ENCODE data around the gene FNTB. TPM values are rescaled to one million over a fixed set of nuclear protein-coding genes. Genes with fewer than 3 reads are reported as not detected.

Gene FNTB
- total and polyA plus RNA-seq, 9 of the 15 experiments (the other 6 are each of a cell fraction or from before 2014, with no cell fraction given): 6.9 to 23.2 (median 12.2) TPM

DNA sequence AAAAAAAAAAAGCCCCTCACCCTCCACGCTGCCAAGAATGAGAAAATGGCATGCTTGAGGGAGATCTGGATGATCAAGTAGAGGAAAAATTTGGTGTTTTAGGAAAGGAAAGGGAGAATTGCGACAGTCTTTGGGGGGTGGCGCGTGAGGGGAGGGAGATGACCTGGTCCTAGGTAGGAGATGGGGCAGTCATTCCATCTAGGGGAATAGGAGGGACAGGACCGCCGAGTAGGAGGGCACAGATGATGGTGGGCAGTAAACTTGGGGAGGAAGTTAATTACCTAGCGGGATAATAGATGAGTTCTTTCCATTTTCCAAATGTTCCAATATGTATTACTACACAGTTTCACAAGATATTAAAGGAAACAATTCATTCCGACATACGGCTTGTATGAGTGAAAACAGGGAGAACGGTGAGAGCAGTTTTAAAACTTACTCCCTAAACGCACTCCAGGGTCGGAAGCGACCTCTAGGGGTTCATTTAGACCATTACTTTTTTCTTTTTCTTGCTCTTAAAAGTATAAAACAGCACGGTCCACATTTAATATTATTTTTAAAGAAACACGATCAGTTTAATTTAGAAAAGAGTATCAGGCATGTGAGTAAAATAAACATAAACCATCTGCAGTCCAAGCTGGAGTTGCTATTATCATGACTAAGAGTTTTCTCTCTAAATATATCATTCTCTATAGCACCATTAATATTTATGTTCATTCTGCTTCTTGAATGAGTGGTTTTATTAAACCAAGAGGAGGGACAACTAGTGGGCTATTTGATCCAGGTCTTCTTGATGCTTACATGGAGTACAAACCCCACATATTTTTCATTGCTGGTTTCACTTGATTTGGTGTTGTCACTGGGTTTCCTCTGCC is 3.0 kb upstream of the FNTB start:
- BruUV-seq (replicated peaks): no TSS peak
- Histone ChIP-seq H3K4me1 (replicated peaks in 1 of 2; ENCODE audit: control insufficient read depth in 2 of 2, insufficient read depth in 2 of 2, low read length in 2 of 2) (peaks cover 0 to 4% of the 10 kb centered on the region in 2 experiments; a peak in 3 of 5 replicates), H3K9me3 (replicated peaks; ENCODE audit: control insufficient read depth, insufficient read depth, low read depth, low read length) (no peaks in the 10 kb centered on the region), H2AFZ (ENCODE audit: low read depth, low read length) (peak overlapping the region; percentile 59), H3K27me3 (ENCODE audit: control insufficient read depth in 2 of 2, insufficient read depth in 2 of 2, low read length in 2 of 2) (peaks cover 0 to 4% of the 10 kb centered on the region in 2 experiments; a peak in 3 of 5 replicates), H3K4me2 (ENCODE audit: insufficient read depth, low read length) (peak overlapping the region; percentile 61), H3K9ac (ENCODE audit: insufficient read depth in 1 of 2, low read depth in 2 of 2, low read length in 2 of 2) (no peak overlapping the region), H3K9me1 (ENCODE audit: control insufficient read depth, insufficient read depth, low read length) (no peaks in the 10 kb centered on the region), H3K79me2 (ENCODE audit: control insufficient read depth, insufficient read depth, low read length) (peaks cover 16% of the 10 kb centered on the region), H4K20me1 (replicated peaks; ENCODE audit: control insufficient read depth, insufficient read depth, low read length) (no peaks in the 10 kb centered on the region), H3K4me3 (no peak overlapping the region), H3K36me3 (ENCODE audit: control insufficient read depth, insufficient read depth, low read length) (no peaks in the 10 kb centered on the region), H3K27ac (ENCODE audit: extremely low read depth, low read depth, low read length) (no peak overlapping the region)
- intact Hi-C loops (cut with micrococcal nuclease) (loop anchor here (5.0 to 10.0 kb wide), 2 partner anchors 81 to 309 kb away; no protein-coding TSS in a partner anchor), in situ Hi-C loops (cut with MboI) (no loop called here)
- FAIRE-seq (peak; percentile 60), ATAC-seq (no peak), DNase-seq (ENCODE audit: extremely low read depth in 1 of 4, low spot score in 3 of 4) (peak in 3 of 4 experiments; percentile 17 to 57 (median 29))
- TF ChIP-seq, protein P1, sequence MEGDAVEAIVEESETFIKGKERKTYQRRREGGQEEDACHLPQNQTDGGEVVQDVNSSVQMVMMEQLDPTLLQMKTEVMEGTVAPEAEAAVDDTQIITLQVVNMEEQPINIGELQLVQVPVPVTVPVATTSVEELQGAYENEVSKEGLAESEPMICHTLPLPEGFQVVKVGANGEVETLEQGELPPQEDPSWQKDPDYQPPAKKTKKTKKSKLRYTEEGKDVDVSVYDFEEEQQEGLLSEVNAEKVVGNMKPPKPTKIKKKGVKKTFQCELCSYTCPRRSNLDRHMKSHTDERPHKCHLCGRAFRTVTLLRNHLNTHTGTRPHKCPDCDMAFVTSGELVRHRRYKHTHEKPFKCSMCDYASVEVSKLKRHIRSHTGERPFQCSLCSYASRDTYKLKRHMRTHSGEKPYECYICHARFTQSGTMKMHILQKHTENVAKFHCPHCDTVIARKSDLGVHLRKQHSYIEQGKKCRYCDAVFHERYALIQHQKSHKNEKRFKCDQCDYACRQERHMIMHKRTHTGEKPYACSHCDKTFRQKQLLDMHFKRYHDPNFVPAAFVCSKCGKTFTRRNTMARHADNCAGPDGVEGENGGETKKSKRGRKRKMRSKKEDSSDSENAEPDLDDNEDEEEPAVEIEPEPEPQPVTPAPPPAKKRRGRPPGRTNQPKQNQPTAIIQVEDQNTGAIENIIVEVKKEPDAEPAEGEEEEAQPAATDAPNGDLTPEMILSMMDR (IDR thresholded peaks at IDR 0.05 in 2 of 3, conservative IDR thresholded peaks at IDR 0.05 in 1 of 3; ENCODE audit: insufficient read depth in 2 of 3, low read depth in 1 of 3, low read length in 3 of 3): peak; percentile 29 to 73 (median 46); a peak in 3 of 6 replicates
- no peak for TF ChIP-seq ZNF282 (CRISPR knock-in tag; IDR thresholded peaks at IDR 0.05)
- no peak for TF ChIP-seq ZNF76 (CRISPR knock-in tag; IDR thresholded peaks at IDR 0.05; ENCODE audit: borderline replicate concordance)
- no peak for TF ChIP-seq ZNF12 (CRISPR knock-in tag; IDR thresholded peaks at IDR 0.05)
- no peak for TF ChIP-seq CXXC5 (CRISPR knock-in tag; IDR thresholded peaks at IDR 0.05)
- peak; percentile 31 to 67; a peak in 3 of 4 replicates for TF ChIP-seq RAD21 (CRISPR knock-in tag; conservative IDR thresholded peaks at IDR 0.05 in 1 of 2, IDR thresholded peaks at IDR 0.05 in 1 of 2)
- ChIA-PET CTCF (ENCODE audit: low intra/inter-chr PET ratio) (interaction anchor here (1.2 kb wide), 1 partner anchor 182 kb away, joined by 3 read pairs; no protein-coding TSS in a partner anchor), POLR2A (no interaction called here)
- 5% methylated on average over 10 of the region's 15 CpGs for WGBS (ENCODE audit: insufficient coverage, low coverage, missing lambda C conversion rate)

All from K562 (cell line).